VCaP (cell line): Measurements from ENCODE around the gene PXK.

Experiments
- H3K27ac ChIP-seq: fragments of 450-650 bp; 2 replicates; pipeline ENCODE4 v1.5.1; 2017
- CTCF ChIP-seq: fragments of 450-650 bp; conservative IDR thresholded peaks from 2 replicates; pipeline ENCODE4 v1.5.1; 2017; ENCODE audit warnings: mild to moderate bottlenecking, moderate library complexity

PXK gene

GRCh38 chr3:58387650-58388546 is 55.2 kb downstream of the PXK start:
- H3K27ac ChIP-seq: peak overlapping the region; percentile 42
- TF ChIP-seq CTCF: no peak

- H3K27ac ChIP-seq: peak overlapping the region; percentile 42
- no peak for TF ChIP-seq CTCF
Observed at GRCh38 chr3:58388550-58389091, 55.9 kb downstream of the PXK start.

GRCh38 chr3:58391156-58391865 is 58.6 kb downstream of the PXK start:
- no peak overlapping the region for H3K27ac ChIP-seq
- no peak for TF ChIP-seq CTCF

GRCh38 chr3:58392181-58392580 is 59.5 kb downstream of the PXK start:
- H3K27ac ChIP-seq: no peak overlapping the region
- TF ChIP-seq CTCF: no peak

GRCh38 chr3:58394339-58394738 is 61.6 kb downstream of the PXK start:
- TF ChIP-seq CTCF: no peak
- H3K27ac ChIP-seq: no peak overlapping the region

GRCh38 chr3:58398669-58399333 is 66.1 kb downstream of the PXK start:
- TF ChIP-seq CTCF: no peak
- no peak overlapping the region for H3K27ac ChIP-seq
